ENCODE results near the gene ABLIM3. TPM values are rescaled to one million over a fixed set of nuclear protein-coding genes. Genes with fewer than 3 reads are reported as not detected.

ABLIM3 gene
- 1.4 TPM for total RNA-seq
- polyA plus RNA-seq = 7.3 TPM
- long read RNA-seq, donor 1 = 0 reads
- long read RNA-seq, donor 2 = 0 reads
- long read RNA-seq, donor 3 = 0 reads
- long read RNA-seq, donor 4 = 0 reads
- long read RNA-seq, donor 5 = 0 reads
- long read RNA-seq, donor 6 = 0 reads
- long read RNA-seq, donor 7 = 0 reads
- long read RNA-seq, donor 8 = 0 reads
- long read RNA-seq, donor 9 = 0 reads
- long read RNA-seq, donor 10 = 0 reads

DNA sequence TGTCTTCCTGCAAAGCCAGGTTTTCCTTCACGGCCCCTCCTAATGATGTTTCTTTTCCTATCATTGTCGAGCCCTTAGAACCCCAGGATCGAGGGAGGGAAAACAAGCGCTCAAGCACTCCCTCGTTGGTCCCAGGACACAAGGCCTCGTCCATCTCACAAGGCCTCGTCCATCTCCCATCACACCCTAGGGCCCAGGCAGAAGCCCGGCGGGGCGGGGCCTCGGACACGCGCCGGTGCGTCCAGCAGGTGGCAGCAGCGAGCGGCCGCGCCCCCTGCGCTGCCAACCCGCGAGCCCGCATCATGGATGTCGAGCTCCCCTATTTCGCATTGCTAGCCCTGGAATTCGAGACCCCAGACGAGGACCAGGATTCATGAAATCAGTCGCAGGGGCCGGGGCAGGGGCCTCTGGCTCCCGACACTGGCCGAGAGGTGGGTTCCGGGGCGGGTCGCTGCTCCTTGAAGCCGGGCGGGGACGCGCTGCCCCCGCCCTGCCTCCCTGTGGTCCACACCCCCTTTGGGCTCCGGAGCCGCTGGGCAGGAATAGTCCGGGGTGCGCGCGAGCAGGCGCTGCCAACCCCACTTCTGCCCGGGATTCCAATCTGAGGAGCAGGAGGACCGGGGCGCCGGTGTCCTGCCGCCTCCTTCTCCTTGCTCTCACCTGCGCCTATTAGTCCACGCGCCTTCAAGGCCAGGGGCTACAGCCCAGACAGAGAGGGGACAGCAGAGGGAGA is at the start of gene ABLIM3:
Gene ABLIM3, plus strand, starts transcription at position 270 of the 733 bp plus-strand sequence. CDS start 603 bp downstream, outside the sequence.
- peak in 8 of 9 donors; percentile 15 to 69 (median 42) for DNase-seq (ENCODE audit: low read depth in 6 of 9, low spot score in 9 of 9)
- Histone ChIP-seq H3K4me3 (ENCODE audit: low read length in 2 of 2) (peak within 1 kb of the TSS; percentile 37 to 47), H3K36me3 (ENCODE audit: control insufficient read depth in 2 of 2, insufficient read depth in 2 of 2, low read length in 1 of 2) (no peaks in the 10 kb centered on the region), H3K27me3 (ENCODE audit: control insufficient read depth in 2 of 2, insufficient read depth in 1 of 2, low read length in 1 of 2) (peaks cover 10 to 34% of the 10 kb centered on the region in 2 donors), H3K4me1 (ENCODE audit: control insufficient read depth in 2 of 2, insufficient read depth in 2 of 2, low read length in 2 of 2) (peaks cover 0 to 5% of the 10 kb centered on the region in 2 donors), H3K27ac (ENCODE audit: low read depth in 1 of 2, low read length in 1 of 2) (no peak within 1 kb of the TSS), H3K9me3 (ENCODE audit: control insufficient read depth in 2 of 2, insufficient read depth in 1 of 2, low read length in 1 of 2) (peaks cover 0 to 3% of the 10 kb centered on the region in 2 donors)
- 8% methylated on average over 54 of the region's 54 CpGs for WGBS

DNA sequence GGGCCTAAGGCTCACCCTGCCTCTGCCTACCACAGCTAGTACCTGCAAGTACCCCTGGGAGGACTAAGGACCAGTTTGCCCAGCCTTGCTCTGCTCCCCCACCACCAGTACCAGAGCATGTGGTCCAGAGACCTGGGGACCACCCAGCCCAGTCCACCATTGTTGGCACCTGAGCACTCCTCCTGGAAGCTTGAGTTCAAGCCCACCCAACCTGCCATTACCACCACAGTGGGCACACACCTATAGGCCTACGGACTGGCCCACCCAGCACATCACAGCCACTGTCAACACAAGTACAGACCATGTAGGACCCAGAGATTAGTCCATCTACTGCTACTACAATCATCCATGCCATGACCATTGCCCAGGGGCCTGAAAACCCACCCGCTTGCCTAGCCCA is 47.7 kb upstream of the ABLIM3 start:
- H3K4me1 ChIP-seq (ENCODE audit: control insufficient read depth in 2 of 2, insufficient read depth in 2 of 2, low read length in 2 of 2) = no peaks in the 10 kb centered on the region
- DNase-seq (ENCODE audit: low read depth in 6 of 9, low spot score in 9 of 9) = no peak
- peaks cover 0 to 5% of the 10 kb centered on the region in 2 donors for H3K9me3 ChIP-seq (ENCODE audit: control insufficient read depth in 2 of 2, insufficient read depth in 1 of 2, low read length in 1 of 2)
- no peak overlapping the region for H3K4me3 ChIP-seq (ENCODE audit: low read length in 2 of 2)
- 50% methylated on average over 2 of the region's 2 CpGs for WGBS
- H3K27ac ChIP-seq (ENCODE audit: low read depth in 1 of 2, low read length in 1 of 2) = no peak overlapping the region
- H3K27me3 ChIP-seq (ENCODE audit: control insufficient read depth in 2 of 2, insufficient read depth in 1 of 2, low read length in 1 of 2) = no peaks in the 10 kb centered on the region
- H3K36me3 ChIP-seq (ENCODE audit: control insufficient read depth in 2 of 2, insufficient read depth in 2 of 2, low read length in 1 of 2) = no peaks in the 10 kb centered on the region

DNA sequence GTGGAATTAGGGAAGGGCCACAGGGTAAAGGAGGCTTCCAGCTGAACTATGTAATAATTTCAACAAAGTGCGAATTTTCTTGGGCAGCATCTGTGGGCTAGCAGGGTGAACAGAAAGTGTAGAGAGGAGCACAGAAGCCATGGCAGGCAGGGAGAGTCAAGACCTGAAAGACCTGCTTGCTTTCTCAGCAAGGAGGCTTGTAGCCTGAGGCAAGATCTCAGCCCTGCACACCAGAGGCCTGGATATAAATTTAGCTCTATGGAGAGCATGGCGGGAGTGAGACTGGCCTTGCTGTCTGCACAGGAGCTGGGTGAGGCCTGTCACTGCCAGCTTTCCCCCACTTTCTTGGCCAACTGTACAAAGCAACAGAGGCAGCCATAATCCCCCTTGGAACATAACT is 46.3 kb upstream of the ABLIM3 start:
- Histone ChIP-seq H3K36me3 (ENCODE audit: control insufficient read depth in 2 of 2, insufficient read depth in 2 of 2, low read length in 1 of 2) (no peaks in the 10 kb centered on the region), H3K4me3 (ENCODE audit: low read length in 2 of 2) (no peak overlapping the region), H3K4me1 (ENCODE audit: control insufficient read depth in 2 of 2, insufficient read depth in 2 of 2, low read length in 2 of 2) (no peaks in the 10 kb centered on the region), H3K27ac (ENCODE audit: low read depth in 1 of 2, low read length in 1 of 2) (no peak overlapping the region), H3K9me3 (ENCODE audit: control insufficient read depth in 2 of 2, insufficient read depth in 1 of 2, low read length in 1 of 2) (peaks cover 0 to 5% of the 10 kb centered on the region in 2 donors), H3K27me3 (ENCODE audit: control insufficient read depth in 2 of 2, insufficient read depth in 1 of 2, low read length in 1 of 2) (no peaks in the 10 kb centered on the region)
- no peak for DNase-seq (ENCODE audit: low read depth in 6 of 9, low spot score in 9 of 9)
- 94% methylated on average over 2 of the region's 2 CpGs for WGBS

DNA sequence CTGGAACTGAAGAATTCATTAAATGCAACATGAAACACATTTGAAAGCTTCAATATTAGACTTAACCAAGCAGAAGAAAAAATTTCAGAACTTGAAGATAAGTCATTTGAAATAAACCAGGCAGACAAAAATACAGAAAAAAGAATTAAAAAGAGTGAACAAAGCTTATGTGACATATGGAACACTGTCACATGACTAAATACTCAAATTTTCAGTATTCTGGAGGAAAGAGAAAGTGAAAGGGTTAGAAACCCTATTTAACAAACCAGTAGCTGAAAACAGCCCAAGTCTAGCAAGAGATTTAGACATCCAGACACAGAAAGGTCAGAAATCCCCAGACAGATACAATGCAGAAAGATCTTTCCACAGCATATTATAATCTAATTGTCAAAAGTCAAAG is 41.4 kb upstream of the ABLIM3 start:
- Histone ChIP-seq H3K27ac (ENCODE audit: low read depth in 1 of 2, low read length in 1 of 2) (no peak overlapping the region), H3K27me3 (ENCODE audit: control insufficient read depth in 2 of 2, insufficient read depth in 1 of 2, low read length in 1 of 2) (no peaks in the 10 kb centered on the region), H3K9me3 (ENCODE audit: control insufficient read depth in 2 of 2, insufficient read depth in 1 of 2, low read length in 1 of 2) (no peaks in the 10 kb centered on the region), H3K4me3 (ENCODE audit: low read length in 2 of 2) (no peak overlapping the region), H3K4me1 (ENCODE audit: control insufficient read depth in 2 of 2, insufficient read depth in 2 of 2, low read length in 2 of 2) (no peaks in the 10 kb centered on the region), H3K36me3 (ENCODE audit: control insufficient read depth in 2 of 2, insufficient read depth in 2 of 2, low read length in 1 of 2) (no peaks in the 10 kb centered on the region)
- no peak for DNase-seq (ENCODE audit: low read depth in 6 of 9, low spot score in 9 of 9)

GRCh38 chr5:149100331-149100730 is 41.0 kb upstream of the ABLIM3 start:
- H3K27me3 ChIP-seq (ENCODE audit: control insufficient read depth in 2 of 2, insufficient read depth in 1 of 2, low read length in 1 of 2) = no peaks in the 10 kb centered on the region
- H3K4me3 ChIP-seq (ENCODE audit: low read length in 2 of 2) = no peak overlapping the region
- H3K27ac ChIP-seq (ENCODE audit: low read depth in 1 of 2, low read length in 1 of 2) = no peak overlapping the region
- H3K4me1 ChIP-seq (ENCODE audit: control insufficient read depth in 2 of 2, insufficient read depth in 2 of 2, low read length in 2 of 2) = no peaks in the 10 kb centered on the region
- no peaks in the 10 kb centered on the region for H3K36me3 ChIP-seq (ENCODE audit: control insufficient read depth in 2 of 2, insufficient read depth in 2 of 2, low read length in 1 of 2)
- H3K9me3 ChIP-seq (ENCODE audit: control insufficient read depth in 2 of 2, insufficient read depth in 1 of 2, low read length in 1 of 2) = no peaks in the 10 kb centered on the region
- DNase-seq (ENCODE audit: low read depth in 6 of 9, low spot score in 9 of 9) = no peak

- no peak for DNase-seq (ENCODE audit: low read depth in 6 of 9, low spot score in 9 of 9)
- H3K9me3 ChIP-seq (ENCODE audit: control insufficient read depth in 2 of 2, insufficient read depth in 1 of 2, low read length in 1 of 2) = no peaks in the 10 kb centered on the region
- H3K4me1 ChIP-seq (ENCODE audit: control insufficient read depth in 2 of 2, insufficient read depth in 2 of 2, low read length in 2 of 2) = no peaks in the 10 kb centered on the region
- no peak overlapping the region for H3K4me3 ChIP-seq (ENCODE audit: low read length in 2 of 2)
- no peak overlapping the region for H3K27ac ChIP-seq (ENCODE audit: low read depth in 1 of 2, low read length in 1 of 2)
- H3K36me3 ChIP-seq (ENCODE audit: control insufficient read depth in 2 of 2, insufficient read depth in 2 of 2, low read length in 1 of 2) = no peaks in the 10 kb centered on the region
- H3K27me3 ChIP-seq (ENCODE audit: control insufficient read depth in 2 of 2, insufficient read depth in 1 of 2, low read length in 1 of 2) = no peaks in the 10 kb centered on the region
- WGBS = 95% methylated on average over 2 of the region's 2 CpGs
These were observed 32.5 kb upstream of the ABLIM3 start for GRCh38 chr5:149108651-149109280.

DNA sequence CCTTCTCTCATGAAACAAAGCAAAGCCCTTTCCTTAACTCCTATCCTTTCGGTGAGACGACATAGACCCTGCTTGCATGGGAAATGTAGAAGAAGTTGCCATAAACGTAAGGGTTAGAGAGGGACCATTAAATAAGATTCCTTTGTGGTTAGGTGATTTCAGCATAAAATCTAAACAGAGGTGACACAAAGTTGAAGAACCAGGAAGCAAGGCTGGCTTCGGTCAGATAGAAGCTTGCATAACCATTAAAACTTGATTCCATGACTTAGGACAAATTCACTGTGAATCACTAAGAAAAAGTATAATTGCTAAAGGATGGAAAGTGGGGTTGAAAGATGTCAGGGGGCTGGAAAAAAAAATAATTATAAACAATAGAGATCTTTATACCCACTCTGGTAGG is 30.9 kb upstream of the ABLIM3 start:
- Histone ChIP-seq H3K27me3 (ENCODE audit: control insufficient read depth in 2 of 2, insufficient read depth in 1 of 2, low read length in 1 of 2) (no peaks in the 10 kb centered on the region), H3K36me3 (ENCODE audit: control insufficient read depth in 2 of 2, insufficient read depth in 2 of 2, low read length in 1 of 2) (no peaks in the 10 kb centered on the region), H3K4me1 (ENCODE audit: control insufficient read depth in 2 of 2, insufficient read depth in 2 of 2, low read length in 2 of 2) (no peaks in the 10 kb centered on the region), H3K27ac (ENCODE audit: low read depth in 1 of 2, low read length in 1 of 2) (no peak overlapping the region), H3K4me3 (ENCODE audit: low read length in 2 of 2) (no peak overlapping the region), H3K9me3 (ENCODE audit: control insufficient read depth in 2 of 2, insufficient read depth in 1 of 2, low read length in 1 of 2) (no peaks in the 10 kb centered on the region)
- DNase-seq (ENCODE audit: low read depth in 6 of 9, low spot score in 9 of 9) = no peak
- WGBS = 91% methylated on average over 4 of the region's 4 CpGs

- Histone ChIP-seq H3K27ac (ENCODE audit: low read depth in 1 of 2, low read length in 1 of 2) (no peak overlapping the region), H3K4me3 (ENCODE audit: low read length in 2 of 2) (no peak overlapping the region), H3K4me1 (ENCODE audit: control insufficient read depth in 2 of 2, insufficient read depth in 2 of 2, low read length in 2 of 2) (no peaks in the 10 kb centered on the region), H3K36me3 (ENCODE audit: control insufficient read depth in 2 of 2, insufficient read depth in 2 of 2, low read length in 1 of 2) (no peaks in the 10 kb centered on the region), H3K27me3 (ENCODE audit: control insufficient read depth in 2 of 2, insufficient read depth in 1 of 2, low read length in 1 of 2) (no peaks in the 10 kb centered on the region), H3K9me3 (ENCODE audit: control insufficient read depth in 2 of 2, insufficient read depth in 1 of 2, low read length in 1 of 2) (peaks cover 0 to 4% of the 10 kb centered on the region in 2 donors)
- no peak for DNase-seq (ENCODE audit: low read depth in 6 of 9, low spot score in 9 of 9)
- 93% methylated on average over 2 of the region's 2 CpGs for WGBS
These were observed 27.6 kb upstream of the ABLIM3 start for GRCh38 chr5:149113669-149114068.

Data from thymus (tissue), 14 donors.